ENCODE results near the gene ATRNL1.
"Not testable (repeated sequence)": the region's sequence is repeated elsewhere in the genome, so short reads cannot be mapped to it uniquely, and the experiment has no call there.

The ATRNL1 gene

GRCh38 chr10:115772606-115773005, 679.4 kb downstream of the ATRNL1 start:
- no peak for DNase-seq

GRCh38 chr10:115773832-115774231, 680.7 kb downstream of the ATRNL1 start:
- no peak for DNase-seq

GRCh38 chr10:115774721-115775120, 681.6 kb downstream of the ATRNL1 start:
- no peak for DNase-seq

- no peak for DNase-seq
These were observed 684.5 kb downstream of the ATRNL1 start for GRCh38 chr10:115777646-115778045.

GRCh38 chr10:115790220-115790619, 697.1 kb downstream of the ATRNL1 start:
- no peak for DNase-seq

- DNase-seq, result no peak
These were observed 702.8 kb downstream of the ATRNL1 start for GRCh38 chr10:115795964-115796363.

- no peak for DNase-seq
These were observed 708.3 kb downstream of the ATRNL1 start for GRCh38 chr10:115801457-115801856.

- no peak for DNase-seq
These were observed 708.8 kb downstream of the ATRNL1 start for GRCh38 chr10:115801992-115802391.

GRCh38 chr10:115802911-115803310, 709.7 kb downstream of the ATRNL1 start:
- DNase-seq, result no peak

GRCh38 chr10:115814542-115814941, 721.4 kb downstream of the ATRNL1 start:
- DNase-seq, result no peak

- DNase-seq, result no peak
These were observed 724.8 kb downstream of the ATRNL1 start for GRCh38 chr10:115818012-115818411.

GRCh38 chr10:115826396-115826795, 733.2 kb downstream of the ATRNL1 start:
- no peak for DNase-seq

GRCh38 chr10:115827231-115828009, 734.3 kb downstream of the ATRNL1 start:
- DNase-seq, result no peak

- DNase-seq, result not testable (repeated sequence)
These were observed 735.0 kb downstream of the ATRNL1 start for GRCh38 chr10:115828182-115828581.

- DNase-seq, result no peak
These were observed 736.5 kb downstream of the ATRNL1 start for GRCh38 chr10:115829521-115830205.

GRCh38 chr10:115830265-115830970, 737.3 kb downstream of the ATRNL1 start:
- no peak for DNase-seq

- DNase-seq, result no peak
These were observed 737.9 kb downstream of the ATRNL1 start for GRCh38 chr10:115831016-115831415.

- DNase-seq, result no peak
These were observed 740.0 kb downstream of the ATRNL1 start for GRCh38 chr10:115833119-115833518.

- DNase-seq, result no peak
These were observed 751.4 kb downstream of the ATRNL1 start for GRCh38 chr10:115844591-115844990.

- DNase-seq, result no peak
These were observed 752.8 kb downstream of the ATRNL1 start for GRCh38 chr10:115845921-115846320.

GRCh38 chr10:115846528-115846927, 753.4 kb downstream of the ATRNL1 start:
- DNase-seq, result no peak

- no peak for DNase-seq
These were observed 756.0 kb downstream of the ATRNL1 start for GRCh38 chr10:115849197-115849596.

GRCh38 chr10:115850666-115851065, 757.5 kb downstream of the ATRNL1 start:
- DNase-seq, result no peak

- no peak for DNase-seq
These were observed 758.5 kb downstream of the ATRNL1 start for GRCh38 chr10:115851695-115852094.

Measured in T-helper 2 cell (primary cell).